Measurements from ENCODE around the gene NAP1L5. TPM values are rescaled to one million over a fixed set of nuclear protein-coding genes. Genes with fewer than 3 reads are reported as not detected.

Gene NAP1L5
- total RNA-seq, 2 experiments from 2014 or later, result 4.6 to 4.8 TPM

DNA sequence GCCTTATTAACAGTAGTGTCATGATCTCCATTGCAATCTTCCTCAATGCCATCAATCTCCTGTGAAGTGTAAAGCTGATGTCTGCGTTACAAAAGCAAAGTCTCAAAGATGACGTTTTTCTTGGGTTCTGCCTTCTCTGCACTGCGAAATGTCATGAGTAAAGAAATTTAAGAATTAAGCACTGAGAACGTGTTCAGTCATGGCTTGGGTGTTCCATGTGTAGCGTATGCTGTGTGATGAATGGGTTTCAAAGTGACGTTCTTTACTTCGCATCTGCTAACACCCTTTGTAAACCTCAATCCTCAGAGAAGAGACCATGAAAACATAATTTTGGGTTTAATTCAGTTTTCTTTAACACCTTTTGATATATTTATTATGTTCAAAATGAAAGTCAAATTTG lies 999 bp downstream of the NAP1L5 start:
- CTCF ChIA-PET, result interaction anchor here (1.0 to 1.9 kb wide), 2 partner anchors 157 kb away, joined by 5 to 6 read pairs; no protein-coding TSS in a partner anchor
- Mint-ChIP-seq H3K4me3 (peak overlapping the region; percentile 81), H3K4me1 (ENCODE audit: low read depth) (peaks cover 17% of the 10 kb centered on the region)

DNA sequence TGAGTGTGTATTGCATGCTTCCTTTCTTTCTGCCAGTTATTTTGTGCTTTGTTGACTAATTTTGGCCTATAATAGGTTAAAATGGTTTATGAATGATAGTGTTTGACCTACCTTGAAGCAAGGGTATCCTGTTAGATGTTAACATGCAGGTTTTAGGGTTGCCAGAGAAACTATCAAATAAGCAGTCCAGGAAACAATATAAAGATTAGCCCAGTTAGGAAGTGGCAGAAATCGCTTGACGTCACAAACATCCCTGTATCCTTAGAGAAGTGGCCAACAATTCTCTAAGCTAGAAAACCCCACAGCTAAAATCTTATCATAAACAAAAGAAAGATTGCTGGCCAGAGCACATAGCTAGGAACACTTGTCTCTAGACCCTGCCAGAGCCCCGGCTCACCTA lies 3.8 kb downstream of the NAP1L5 start:
- H3K4me1 Mint-ChIP-seq (ENCODE audit: low read depth), result peaks cover 15% of the 10 kb centered on the region
- H3K27ac Mint-ChIP-seq, result no peak overlapping the region
- H3K36me3 Mint-ChIP-seq (ENCODE audit: low read depth), result peaks cover 11% of the 10 kb centered on the region
- H3K9me3 Mint-ChIP-seq (ENCODE audit: insufficient read depth), result no peaks in the 10 kb centered on the region
- DNase-seq (no peak), ATAC-seq (no peak)
- no peaks in the 10 kb centered on the region for H3K27me3 Mint-ChIP-seq (ENCODE audit: low read depth)
- CTCF ChIA-PET, result interaction anchor here (1.1 kb wide), 1 partner anchor 154 kb away, joined by 3 read pairs; no protein-coding TSS in a partner anchor
- no peak overlapping the region for H3K4me3 Mint-ChIP-seq
- POLR2A ChIA-PET, result no interaction called here

More for the DNA sequence above, 999 bp downstream of the NAP1L5 start:
- Mint-ChIP-seq H3K9me3 (ENCODE audit: insufficient read depth) (no peaks in the 10 kb centered on the region), H3K36me3 (ENCODE audit: low read depth) (peaks cover 7% of the 10 kb centered on the region), H3K27me3 (ENCODE audit: low read depth) (no peaks in the 10 kb centered on the region), H3K27ac (peak overlapping the region; percentile 80)
- ATAC-seq (no peak), DNase-seq (no peak)
- POLR2A ChIA-PET, result interaction anchor here (0.6 kb wide), 1 partner anchor 246 kb away, joined by 3 read pairs; no protein-coding TSS in a partner anchor

DNA sequence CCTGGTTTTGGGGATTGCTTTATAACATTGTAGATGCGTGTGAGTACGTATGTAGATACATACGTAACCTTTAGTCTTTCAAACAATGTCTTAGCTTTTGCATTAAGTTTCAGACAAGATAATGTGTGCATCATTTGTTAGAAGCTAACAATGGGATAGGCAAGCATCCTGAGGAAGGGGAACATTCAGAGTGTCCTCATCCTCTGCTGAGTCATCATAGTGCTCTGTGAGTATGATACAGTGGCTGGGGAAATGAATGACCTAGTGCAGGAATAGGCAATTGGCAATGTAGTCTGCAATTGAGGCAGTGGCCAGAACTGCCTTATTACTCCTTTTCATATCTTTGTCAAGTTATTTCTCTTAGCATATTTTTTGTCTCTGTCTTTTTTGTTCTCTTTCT lies 7.3 kb downstream of the NAP1L5 start:
- Mint-ChIP-seq H3K27ac (no peak overlapping the region), H3K27me3 (ENCODE audit: low read depth) (no peaks in the 10 kb centered on the region), H3K4me1 (ENCODE audit: low read depth) (peaks cover 3% of the 10 kb centered on the region), H3K4me3 (no peak overlapping the region), H3K9me3 (ENCODE audit: insufficient read depth) (no peaks in the 10 kb centered on the region), H3K36me3 (ENCODE audit: low read depth) (peaks cover 13% of the 10 kb centered on the region)
- DNase-seq (no peak), ATAC-seq (no peak)
- POLR2A ChIA-PET, result interaction anchor here (0.8 kb wide), 1 partner anchor 94 kb away, joined by 3 read pairs; no protein-coding TSS in a partner anchor
- CTCF ChIA-PET, result interaction anchor here (0.7 to 1.2 kb wide), 3 partner anchors 17 to 159 kb away, joined by 3 to 4 read pairs (median 3); no protein-coding TSS in a partner anchor

DNA sequence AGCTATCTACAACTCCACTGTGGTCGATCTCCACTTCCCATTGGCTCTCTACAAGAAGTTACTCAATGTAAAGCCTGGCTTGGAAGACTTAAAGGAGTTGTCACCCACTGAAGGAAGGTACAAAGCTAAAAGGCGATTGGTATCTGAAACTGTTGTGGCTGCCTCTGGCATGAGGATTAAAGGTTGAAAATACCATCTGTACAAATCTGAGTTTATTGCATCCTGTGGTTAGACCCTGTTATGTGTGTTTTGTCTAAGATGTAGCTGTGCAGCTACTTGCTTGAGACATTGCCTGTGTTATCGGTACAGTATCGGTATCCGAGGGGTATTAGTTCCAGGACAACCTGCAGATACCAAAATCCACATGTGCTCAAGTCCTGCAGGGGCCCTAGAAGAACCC lies 16.4 kb downstream of the NAP1L5 start:
- DNase-seq, result no peak
- Mint-ChIP-seq H3K9me3 (ENCODE audit: insufficient read depth) (peaks cover 4% of the 10 kb centered on the region), H3K36me3 (ENCODE audit: low read depth) (peaks cover 63% of the 10 kb centered on the region), H3K27me3 (ENCODE audit: low read depth) (no peaks in the 10 kb centered on the region), H3K4me1 (ENCODE audit: low read depth) (peaks cover 7% of the 10 kb centered on the region), H3K27ac (no peak overlapping the region), H3K4me3 (no peak overlapping the region)
- ChIA-PET CTCF (no interaction called here), POLR2A (no interaction called here)
- no peak for ATAC-seq

DNA sequence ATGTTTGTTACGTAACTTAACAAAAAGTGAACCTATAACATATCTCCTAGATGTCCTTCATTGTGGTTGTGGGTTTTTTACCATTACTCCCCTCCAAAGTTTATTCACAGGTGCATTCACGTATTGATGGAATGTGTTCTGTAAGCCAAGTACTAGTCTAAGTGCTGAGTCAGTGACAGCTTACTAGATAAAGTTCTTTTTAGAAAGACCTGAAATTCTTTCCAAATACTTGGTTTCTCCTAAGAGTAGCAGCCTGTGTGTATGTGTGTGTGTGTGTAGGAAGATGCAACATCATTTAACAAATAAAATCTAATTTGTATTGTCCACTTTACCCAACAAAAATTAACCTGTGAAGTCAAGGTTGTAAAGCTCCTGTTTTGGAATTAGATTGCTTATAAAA lies 22.1 kb downstream of the NAP1L5 start:
- peaks cover 40% of the 10 kb centered on the region for H3K36me3 Mint-ChIP-seq (ENCODE audit: low read depth)

DNA sequence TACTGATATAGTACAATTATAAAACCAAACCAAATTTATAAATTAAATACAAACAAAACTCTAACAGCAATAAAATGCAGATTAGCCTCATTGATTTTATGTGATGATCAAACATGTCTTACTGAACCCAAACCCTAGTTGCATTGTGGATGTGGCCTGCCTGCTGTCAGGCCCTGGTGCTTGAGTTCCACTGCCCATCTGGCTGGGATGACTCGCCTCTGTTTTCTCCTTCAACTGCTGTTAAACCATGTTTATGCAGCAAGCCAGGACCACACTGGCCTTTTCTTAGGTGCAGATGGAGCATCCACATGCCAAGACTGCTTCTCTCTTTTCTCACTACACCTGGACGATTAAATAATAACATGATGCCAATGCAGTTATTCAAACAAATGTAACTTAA lies 22.6 kb downstream of the NAP1L5 start:
- no peak overlapping the region for H3K27ac Mint-ChIP-seq
- no peaks in the 10 kb centered on the region for H3K9me3 Mint-ChIP-seq (ENCODE audit: insufficient read depth)
- no peak for ATAC-seq
- CTCF ChIA-PET, result no interaction called here
- no peak overlapping the region for H3K4me3 Mint-ChIP-seq
- POLR2A ChIA-PET, result no interaction called here
- H3K4me1 Mint-ChIP-seq (ENCODE audit: low read depth), result peaks cover 4% of the 10 kb centered on the region
- no peak for DNase-seq
- peaks cover 36% of the 10 kb centered on the region for H3K36me3 Mint-ChIP-seq (ENCODE audit: low read depth)
- no peaks in the 10 kb centered on the region for H3K27me3 Mint-ChIP-seq (ENCODE audit: low read depth)

More for the DNA sequence above, 22.1 kb downstream of the NAP1L5 start:
- H3K9me3 Mint-ChIP-seq (ENCODE audit: insufficient read depth), result no peaks in the 10 kb centered on the region
- H3K4me1 Mint-ChIP-seq (ENCODE audit: low read depth), result peaks cover 4% of the 10 kb centered on the region
- no peak overlapping the region for H3K27ac Mint-ChIP-seq
- ChIA-PET CTCF (no interaction called here), POLR2A (no interaction called here)
- ATAC-seq (no peak), DNase-seq (no peak)
- no peaks in the 10 kb centered on the region for H3K27me3 Mint-ChIP-seq (ENCODE audit: low read depth)
- no peak overlapping the region for H3K4me3 Mint-ChIP-seq

DNA sequence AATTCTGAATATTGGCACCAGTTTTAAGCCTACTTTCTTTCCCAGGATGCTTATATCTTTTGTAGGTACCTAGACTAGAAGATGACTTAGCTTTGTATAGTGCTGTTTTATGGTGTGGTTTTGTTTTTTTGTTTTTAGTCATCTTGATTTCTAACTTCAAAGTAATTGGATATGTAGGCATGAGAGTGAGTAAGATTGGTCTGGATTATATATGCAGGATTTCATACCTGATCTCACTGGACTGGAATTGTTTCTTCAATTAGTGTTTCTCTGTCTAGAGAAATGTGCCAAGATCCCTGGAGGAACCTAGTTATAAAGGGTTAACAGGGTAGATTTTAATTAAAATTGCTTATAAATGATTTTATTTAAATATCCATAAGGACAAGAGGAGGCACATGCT lies 23.1 kb downstream of the NAP1L5 start:
- Mint-ChIP-seq H3K36me3 (ENCODE audit: low read depth) (peaks cover 32% of the 10 kb centered on the region), H3K9me3 (ENCODE audit: insufficient read depth) (no peaks in the 10 kb centered on the region), H3K27ac (no peak overlapping the region), H3K4me1 (ENCODE audit: low read depth) (peaks cover 4% of the 10 kb centered on the region), H3K4me3 (no peak overlapping the region), H3K27me3 (ENCODE audit: low read depth) (no peaks in the 10 kb centered on the region)
- CTCF ChIA-PET, result no interaction called here
- POLR2A ChIA-PET, result no interaction called here
- DNase-seq (no peak), ATAC-seq (no peak)

DNA sequence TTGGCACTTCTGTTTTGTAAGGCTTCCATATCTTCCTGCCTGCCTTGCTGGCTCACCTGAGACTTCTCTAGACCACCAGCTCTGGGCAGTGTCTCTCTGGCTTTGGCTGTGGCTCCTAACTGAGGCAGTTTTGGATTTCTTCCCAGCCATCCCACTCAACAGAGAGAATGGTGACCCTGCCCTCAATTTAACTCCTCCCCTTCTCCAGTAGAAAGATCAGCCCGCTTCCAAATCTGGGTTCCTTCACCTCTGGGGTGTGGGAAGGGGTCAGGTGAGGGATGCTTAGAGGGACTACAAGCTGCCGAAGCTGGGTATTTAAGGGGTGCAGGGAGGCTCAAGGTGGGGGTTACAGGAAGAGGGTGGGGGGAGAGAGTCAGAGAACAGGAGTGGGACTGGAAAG lies 23.7 kb downstream of the NAP1L5 start:
- H3K9me3 Mint-ChIP-seq (ENCODE audit: insufficient read depth), result no peaks in the 10 kb centered on the region
- H3K27me3 Mint-ChIP-seq (ENCODE audit: low read depth), result no peaks in the 10 kb centered on the region
- DNase-seq (no peak), ATAC-seq (no peak)
- H3K4me1 Mint-ChIP-seq (ENCODE audit: low read depth), result peaks cover 4% of the 10 kb centered on the region
- ChIA-PET POLR2A (no interaction called here), CTCF (interaction anchor here (0.8 to 1.9 kb wide), 6 partner anchors 15 to 147 kb away, joined by 3 to 8 read pairs (median 4); no protein-coding TSS in a partner anchor)
- H3K36me3 Mint-ChIP-seq (ENCODE audit: low read depth), result peaks cover 25% of the 10 kb centered on the region
- H3K4me3 Mint-ChIP-seq, result no peak overlapping the region
- H3K27ac Mint-ChIP-seq, result no peak overlapping the region

DNA sequence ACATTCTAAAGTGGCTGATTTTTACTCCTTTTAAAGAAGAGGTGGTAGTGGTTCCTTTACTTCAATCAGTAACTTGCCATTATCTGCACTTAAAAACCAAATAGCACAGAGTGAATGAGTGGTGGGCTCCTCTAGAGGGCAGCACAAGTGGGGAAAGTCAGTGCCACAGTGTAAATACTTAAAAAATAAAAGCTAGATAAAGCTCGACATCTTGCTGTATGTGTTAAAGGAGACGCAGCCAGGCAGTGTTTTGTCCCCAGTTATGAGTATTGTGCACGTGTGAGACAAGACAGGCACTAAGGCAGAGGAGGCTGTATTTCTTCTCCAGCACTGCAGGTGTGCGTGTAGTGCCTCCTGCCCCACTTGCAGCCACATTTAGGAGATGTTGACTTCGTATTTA lies 24.6 kb downstream of the NAP1L5 start:
- ChIA-PET CTCF (interaction anchor here (0.6 to 1.9 kb wide), 13 partner anchors 10 to 350 kb away, joined by 3 to 8 read pairs (median 4); no protein-coding TSS in a partner anchor), POLR2A (no interaction called here)
- Mint-ChIP-seq H3K27me3 (ENCODE audit: low read depth) (no peaks in the 10 kb centered on the region), H3K4me3 (no peak overlapping the region), H3K36me3 (ENCODE audit: low read depth) (peaks cover 20% of the 10 kb centered on the region), H3K27ac (no peak overlapping the region), H3K9me3 (ENCODE audit: insufficient read depth) (no peaks in the 10 kb centered on the region), H3K4me1 (ENCODE audit: low read depth) (peaks cover 4% of the 10 kb centered on the region)
- peak; percentile 71 for ATAC-seq
- DNase-seq, result peak; percentile 45

DNA sequence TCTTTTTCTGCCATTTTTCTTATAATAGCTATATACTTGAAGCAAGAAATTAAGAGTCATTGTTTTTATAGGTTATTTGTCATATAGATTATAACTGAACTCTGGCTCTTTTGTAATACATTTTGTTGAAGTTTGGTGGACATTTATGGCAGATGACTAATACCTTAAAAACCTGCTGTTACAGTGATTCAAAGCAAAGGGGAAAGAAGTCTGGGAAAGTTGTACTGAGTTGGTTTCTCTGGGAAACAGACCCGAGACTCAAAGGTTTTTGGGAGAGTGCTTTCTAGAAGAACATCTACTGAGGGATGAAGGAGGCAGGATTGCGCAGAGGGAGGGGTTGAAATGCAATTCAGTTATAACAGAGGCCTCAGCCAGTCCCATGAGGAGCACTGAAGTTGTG lies 35.9 kb downstream of the NAP1L5 start:
- Mint-ChIP-seq H3K4me3 (no peak overlapping the region), H3K4me1 (ENCODE audit: low read depth) (peaks cover 10% of the 10 kb centered on the region), H3K9me3 (ENCODE audit: insufficient read depth) (no peaks in the 10 kb centered on the region), H3K36me3 (ENCODE audit: low read depth) (no peaks in the 10 kb centered on the region), H3K27ac (no peak overlapping the region), H3K27me3 (ENCODE audit: low read depth) (no peaks in the 10 kb centered on the region)
- POLR2A ChIA-PET, result no interaction called here
- CTCF ChIA-PET, result interaction anchor here (1.3 to 3.5 kb wide), 4 partner anchors 70 to 362 kb away, joined by 4 to 13 read pairs (median 8); partner anchors contain the start of gene HERC3
- ATAC-seq, result no peak
- DNase-seq, result no peak

DNA sequence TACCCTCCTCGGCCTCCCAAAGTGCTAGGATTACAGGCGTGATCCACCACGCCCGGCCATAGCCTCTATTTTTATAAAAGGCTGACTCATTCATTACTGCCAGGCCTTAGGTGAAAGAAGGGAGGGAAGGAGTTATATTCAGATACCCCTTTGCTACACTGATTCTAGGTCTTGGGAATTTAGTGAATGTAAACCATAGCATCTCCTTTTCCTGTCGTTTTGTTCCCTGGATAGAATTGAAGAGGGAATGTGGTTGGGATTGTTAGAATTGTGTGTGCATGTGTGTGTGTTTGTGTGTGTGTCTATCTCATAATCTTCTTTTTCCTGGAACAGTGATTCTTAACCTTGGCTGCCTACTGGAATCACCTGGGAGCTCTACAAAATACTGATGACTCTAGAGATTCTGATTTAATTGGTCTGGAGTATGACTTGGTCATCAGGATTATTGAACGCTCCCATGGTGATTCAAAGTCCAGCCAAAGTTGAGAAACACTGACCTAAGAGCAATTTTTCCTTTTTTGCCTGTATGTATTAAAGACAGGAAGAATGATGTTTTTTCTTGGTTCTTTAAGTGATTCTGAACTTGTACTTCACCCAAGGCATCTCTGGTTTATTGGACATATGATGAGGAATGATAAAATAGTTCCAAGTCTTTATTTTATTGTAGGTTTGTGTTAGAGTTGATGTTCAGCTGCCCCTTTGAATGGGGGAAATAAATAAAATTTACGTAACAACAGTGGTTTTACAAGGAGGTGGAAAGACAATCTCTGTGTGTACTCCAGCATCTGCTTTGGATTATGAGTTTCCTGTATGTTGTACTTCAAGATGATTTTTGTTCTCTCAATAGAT lies 37.0 kb downstream of the NAP1L5 start:
- H3K36me3 Mint-ChIP-seq (ENCODE audit: low read depth), result peaks cover 4% of the 10 kb centered on the region
- no peaks in the 10 kb centered on the region for H3K9me3 Mint-ChIP-seq (ENCODE audit: insufficient read depth)
- H3K27ac Mint-ChIP-seq, result no peak overlapping the region
- no peaks in the 10 kb centered on the region for H3K27me3 Mint-ChIP-seq (ENCODE audit: low read depth)
- POLR2A ChIA-PET, result no interaction called here
- CTCF ChIA-PET, result interaction anchor here (1.3 to 3.5 kb wide), 3 partner anchors 69 to 134 kb away, joined by 5 to 13 read pairs (median 10); partner anchors contain the start of gene HERC3
- H3K4me3 Mint-ChIP-seq, result no peak overlapping the region
- peaks cover 10% of the 10 kb centered on the region for H3K4me1 Mint-ChIP-seq (ENCODE audit: low read depth)
- ATAC-seq (no peak), DNase-seq (no peak)

DNA sequence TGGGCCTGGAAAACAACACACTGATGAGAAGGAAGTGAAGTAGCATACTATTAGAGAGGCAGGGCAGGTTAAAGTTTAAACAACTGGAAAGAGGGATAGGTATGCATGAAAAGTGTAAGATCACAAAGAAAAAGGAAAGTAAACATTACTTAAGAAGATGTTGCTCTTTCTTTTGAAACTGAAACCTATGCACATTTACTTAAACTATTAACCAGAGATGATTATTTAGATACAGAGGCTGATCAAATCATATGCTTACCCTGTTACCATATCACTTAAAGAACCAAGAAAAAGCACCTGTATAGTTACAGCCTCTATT lies 37.8 kb downstream of the NAP1L5 start:
- DNase-seq, result no peak
- Mint-ChIP-seq H3K4me3 (no peak overlapping the region), H3K9me3 (ENCODE audit: insufficient read depth) (no peaks in the 10 kb centered on the region), H3K27me3 (ENCODE audit: low read depth) (no peaks in the 10 kb centered on the region), H3K4me1 (ENCODE audit: low read depth) (peaks cover 10% of the 10 kb centered on the region), H3K27ac (no peak overlapping the region), H3K36me3 (ENCODE audit: low read depth) (peaks cover 11% of the 10 kb centered on the region)
- CTCF ChIA-PET, result interaction anchor here (0.7 to 1.4 kb wide), 20 partner anchors 9 to 135 kb away, joined by 3 to 54 read pairs (median 6); no protein-coding TSS in a partner anchor
- ATAC-seq, result no peak
- POLR2A ChIA-PET, result no interaction called here
